Fibroblast of lung (primary cell): ENCODE data around the gene JARID2. TPM values are rescaled to one million over a fixed set of nuclear protein-coding genes. Genes with fewer than 3 reads are reported as not detected.

Experiments
- DNase-seq, 2 donors: peaks; one replicate each; pipeline versions ENCODE4 v3.0.0 to v3.0.0-alpha.2; 2010; ENCODE audit warnings: low read depth in 2 of 2
- H2AFZ ChIP-seq: 2 replicates; pipeline ENCODE4 v1.5.1; 2012; ENCODE audit warnings: low read length, control low read depth, inconsistent platforms
- H3K27ac ChIP-seq: 2 replicates; pipeline ENCODE4 v1.5.1; 2011; ENCODE audit warnings: low read length, control low read depth; ENCODE audit not compliant: insufficient read depth
- H3K27me3 ChIP-seq: 2 replicates; pipeline ENCODE4 v1.5.1; 2011; ENCODE audit warnings: mild to moderate bottlenecking, low read length; ENCODE audit not compliant: control insufficient read depth, insufficient read depth
- H3K36me3 ChIP-seq: 2 replicates; pipeline ENCODE4 v1.5.1; 2011; ENCODE audit warnings: low read length; ENCODE audit not compliant: control insufficient read depth, insufficient read depth
- H3K4me1 ChIP-seq: 2 replicates; pipeline ENCODE4 v1.5.1; 2011; ENCODE audit warnings: low read length; ENCODE audit not compliant: control insufficient read depth, insufficient read depth; ENCODE audit errors: extremely low read depth
- H3K4me2 ChIP-seq: 2 replicates; pipeline ENCODE4 v1.5.1; 2011; ENCODE audit warnings: low read length, control low read depth; ENCODE audit not compliant: insufficient read depth; ENCODE audit errors: extremely low read depth
- H3K4me3 ChIP-seq, 4 experiments: fragments of 200-600 bp in 1 of 4; sonication (generic) in 1 of 4; replicated peaks in 1 of 4; 2 replicates each; pipeline ENCODE4 v1.5.1; 2011 to 2016; ENCODE audit warnings: low read length in 4 of 4, low read depth in 3 of 4, mild to moderate bottlenecking in 3 of 4, control low read depth in 2 of 4, inconsistent platforms in 1 of 4, mixed read lengths in 1 of 4; ENCODE audit not compliant: insufficient read depth in 1 of 4; ENCODE audit errors: control extremely low read depth in 1 of 4
- H3K79me2 ChIP-seq: 2 replicates; pipeline ENCODE4 v1.5.1; 2012; ENCODE audit warnings: mild to moderate bottlenecking, low read length, inconsistent platforms; ENCODE audit not compliant: control insufficient read depth, insufficient read depth
- H3K9ac ChIP-seq: 2 replicates; pipeline ENCODE4 v1.5.1; 2011; ENCODE audit warnings: mild to moderate bottlenecking, low read length, control low read depth; ENCODE audit not compliant: insufficient read depth
- H3K9me3 ChIP-seq: 2 replicates; pipeline ENCODE4 v1.5.1; 2012; ENCODE audit warnings: low read depth, low read length; ENCODE audit not compliant: control insufficient read depth, insufficient read depth
- H4K20me1 ChIP-seq: 2 replicates; pipeline ENCODE4 v1.5.1; 2011; ENCODE audit warnings: low read length; ENCODE audit not compliant: control insufficient read depth, insufficient read depth; ENCODE audit errors: extremely low read depth
- CTCF ChIP-seq, 2 donors: IDR thresholded peaks in 1 of 2; conservative IDR thresholded peaks in 1 of 2; 1 replicate in 1 of 2; 2 replicates in 1 of 2; pipeline ENCODE4 v1.5.1; 2011 to 2012; ENCODE audit warnings: low read length in 2 of 2, control low read depth in 1 of 2, inconsistent platforms in 1 of 2, low read depth in 1 of 2, mild to moderate bottlenecking in 1 of 2
- EZH2 ChIP-seq: IDR thresholded peaks from 2 replicates; pipeline ENCODE4 v1.5.1; 2012; ENCODE audit warnings: low read length, control low read depth, mild to moderate bottlenecking; ENCODE audit errors: missing control alignments
- polyA plus RNA-seq, 2 donors: library from polyadenylated mRNA; depleted of rRNA in 1 of 2; stranded (reverse) in 1 of 2; unstranded in 1 of 2; fragments of >200 nt; gene quantifications; 2 replicates each; pipeline ENCODE4 v1.2.1, GENCODE V29; 2011 to 2012; ENCODE audit warnings: missing spikeins in 1 of 2
- total RNA-seq: library from RNA; depleted of rRNA; stranded (reverse); fragments of >200 nt; gene quantifications from 2 replicates; pipeline ENCODE4 v1.2.1, GENCODE V29; 2014

Gene JARID2
- total and polyA plus RNA-seq, 2 donors (not counting 1 experiment from before 2014, with no cell fraction given) = 5.0 to 8.2 TPM

GRCh38 chr6:15349379-15349778, 103.5 kb downstream of the JARID2 start:
- DNase-seq = peak in 1 of 2 donors; percentile 50
- no peak for TF ChIP-seq CTCF (conservative IDR thresholded peaks at IDR 0.05 in 1 of 2, IDR thresholded peaks at IDR 0.05 in 1 of 2; ENCODE audit: low read depth in 1 of 2, low read length in 2 of 2)
- no peak for TF ChIP-seq EZH2
- H3K36me3 ChIP-seq = no peaks in the 10 kb centered on the region
- H3K9me3 ChIP-seq = no peaks in the 10 kb centered on the region
- H4K20me1 ChIP-seq = peaks cover 2% of the 10 kb centered on the region
- H2AFZ ChIP-seq = no peak overlapping the region
- peak overlapping the region; percentile 8 for H3K4me2 ChIP-seq
- H3K9ac ChIP-seq = no peak overlapping the region
- H3K79me2 ChIP-seq = peaks cover 10% of the 10 kb centered on the region
- no peaks in the 10 kb centered on the region for H3K27me3 ChIP-seq
- H3K4me3 ChIP-seq = no peak overlapping the region
- peaks cover 2% of the 10 kb centered on the region for H3K4me1 ChIP-seq
- H3K27ac ChIP-seq = no peak overlapping the region

GRCh38 chr6:15350386-15351083, 104.7 kb downstream of the JARID2 start:
- Histone ChIP-seq H3K79me2 (peaks cover 10% of the 10 kb centered on the region), H3K36me3 (no peaks in the 10 kb centered on the region), H4K20me1 (peaks cover 2% of the 10 kb centered on the region), H3K9me3 (no peaks in the 10 kb centered on the region), H3K4me1 (peaks cover 2% of the 10 kb centered on the region), H3K4me2 (no peak overlapping the region), H3K27ac (no peak overlapping the region), H2AFZ (no peak overlapping the region), H3K4me3 (no peak overlapping the region), H3K27me3 (no peaks in the 10 kb centered on the region), H3K9ac (no peak overlapping the region)
- no peak for TF ChIP-seq CTCF (conservative IDR thresholded peaks at IDR 0.05 in 1 of 2, IDR thresholded peaks at IDR 0.05 in 1 of 2; ENCODE audit: low read depth in 1 of 2, low read length in 2 of 2)
- TF ChIP-seq EZH2 = no peak
- DNase-seq = no peak

GRCh38 chr6:15351631-15352030, 105.8 kb downstream of the JARID2 start:
- peaks cover 2% of the 10 kb centered on the region for H3K4me1 ChIP-seq
- TF ChIP-seq CTCF (conservative IDR thresholded peaks at IDR 0.05 in 1 of 2, IDR thresholded peaks at IDR 0.05 in 1 of 2; ENCODE audit: low read depth in 1 of 2, low read length in 2 of 2) (no peak), EZH2 (no peak)
- no peak overlapping the region for H3K4me2 ChIP-seq
- H3K27ac ChIP-seq = no peak overlapping the region
- H3K79me2 ChIP-seq = peaks cover 7% of the 10 kb centered on the region
- H3K4me3 ChIP-seq = no peak overlapping the region
- H3K36me3 ChIP-seq = no peaks in the 10 kb centered on the region
- no peak overlapping the region for H3K9ac ChIP-seq
- no peak overlapping the region for H2AFZ ChIP-seq
- no peaks in the 10 kb centered on the region for H3K27me3 ChIP-seq
- DNase-seq = peak; percentile 89 to 91
- H4K20me1 ChIP-seq = peaks cover 2% of the 10 kb centered on the region
- no peaks in the 10 kb centered on the region for H3K9me3 ChIP-seq
